IMR-90 (cell line): Measurements from ENCODE around the gene NUDT3. TPM values are rescaled to one million over a fixed set of nuclear protein-coding genes. Genes with fewer than 3 reads are reported as not detected.

Experiments used
- ATAC-seq: fragments of 200-7000 bp; cut with Tn5 transposase; 2 replicates; pipeline ENCODE4 v1.9.1; 2020; ENCODE audit warnings: low read depth, mild to moderate bottlenecking, moderate library complexity
- BruUV-seq: library from RNA; stranded (reverse); fragments of 400-500 nt; replicated peaks from 2 replicates; lab custom pipeline; 2021; lab: Mats Ljungman, UMichigan
- CTCF ChIA-PET: fragments of 300-600 bp; formaldehyde crosslinking; extraction: SDS; loops from one replicate; lab custom pipeline; 2021; ENCODE audit warnings: antibody characterized with exemption; lab: Yijun Ruan, JAX
- POLR2A ChIA-PET: fragments of 300-600 bp; sonication (Branson Sonifier 250); formaldehyde crosslinking; loops from one replicate; lab custom pipeline; 2022; ENCODE audit warnings: antibody characterized with exemption; ENCODE audit not compliant: unreplicated experiment; lab: Charles Lee
- DNase-seq: peaks from one replicate; pipeline ENCODE4 v3.0.0; 2013
- H2AFZ ChIP-seq: replicated peaks from 2 replicates; pipeline ENCODE3; 2013; ENCODE audit warnings: low read length, mild to moderate bottlenecking; ENCODE audit not compliant: poor library complexity
- H2AK5ac ChIP-seq: 2 replicates; pipeline ENCODE4 v1.6.1; 2013; ENCODE audit warnings: low read depth, low read length, inconsistent platforms
- H2AK9ac ChIP-seq: replicated peaks from 2 replicates; pipeline ENCODE3; 2013; ENCODE audit warnings: mild to moderate bottlenecking, low read depth, low read length, moderate library complexity; ENCODE audit not compliant: poor library complexity
- H2BK120ac ChIP-seq: 2 replicates; pipeline ENCODE4 v1.6.1; 2013; ENCODE audit warnings: low read depth, low read length, inconsistent platforms
- H2BK15ac ChIP-seq: 3 replicates; pipeline ENCODE4 v1.6.1; 2013; ENCODE audit warnings: low read depth, low read length, inconsistent platforms
- H2BK20ac ChIP-seq: 2 replicates; pipeline ENCODE4 v1.6.1; 2013; ENCODE audit warnings: low read depth, mild to moderate bottlenecking, inconsistent platforms, low read length, moderate library complexity
- H2BK5ac ChIP-seq: 2 replicates; pipeline ENCODE4 v1.6.1; 2013; ENCODE audit warnings: mild to moderate bottlenecking, low read depth, low read length, inconsistent platforms; ENCODE audit not compliant: poor library complexity, severe bottlenecking
- H3K14ac ChIP-seq: replicated peaks from 2 replicates; pipeline ENCODE4 v1.6.1; 2013; ENCODE audit warnings: low read depth, low read length, inconsistent platforms
- H3K18ac ChIP-seq: 2 replicates; pipeline ENCODE4 v1.6.1; 2013; ENCODE audit warnings: low read depth, low read length, control low read depth
- H3K23ac ChIP-seq: 2 replicates; pipeline ENCODE4 v1.6.1; 2013; ENCODE audit warnings: low read depth, low read length, inconsistent platforms
- H3K27ac ChIP-seq: 2 replicates; pipeline ENCODE4 v1.5.1; 2013; ENCODE audit warnings: mild to moderate bottlenecking, control low read depth, low read length; ENCODE audit not compliant: insufficient read depth
- H3K27me3 ChIP-seq: 2 replicates; pipeline ENCODE4 v1.6.1; 2013; ENCODE audit warnings: low read length; ENCODE audit not compliant: control insufficient read depth, insufficient read depth
- H3K36me3 ChIP-seq: 2 replicates; pipeline ENCODE4 v1.6.1; 2013; ENCODE audit warnings: low read length, mixed read lengths; ENCODE audit not compliant: control insufficient read depth, insufficient read depth
- H3K4ac ChIP-seq: 2 replicates; pipeline ENCODE4 v1.6.1; 2013; ENCODE audit warnings: low read depth, low read length, inconsistent platforms
- H3K4me1 ChIP-seq: 2 replicates; pipeline ENCODE4 v1.6.1; 2013; ENCODE audit warnings: low read length, mixed read lengths; ENCODE audit not compliant: control insufficient read depth, insufficient read depth
- H3K4me2 ChIP-seq: 2 replicates; pipeline ENCODE4 v1.6.1; 2013; ENCODE audit warnings: low read depth, mild to moderate bottlenecking, control low read depth, low read length, moderate library complexity
- H3K4me3 ChIP-seq: 2 replicates; pipeline ENCODE4 v1.5.1; 2013; ENCODE audit warnings: low read depth, mild to moderate bottlenecking, control low read depth, low read length, moderate library complexity; ENCODE audit not compliant: insufficient read depth
- H3K56ac ChIP-seq: 2 replicates; pipeline ENCODE4 v1.6.1; 2013; ENCODE audit warnings: low read length, inconsistent platforms; ENCODE audit not compliant: insufficient read depth; ENCODE audit errors: extremely low read depth
- H3K79me1 ChIP-seq, 2 experiments: 2 replicates each; pipeline ENCODE4 v1.6.1; 2013; ENCODE audit warnings: low read length in 2 of 2, inconsistent platforms in 1 of 2, low read depth in 1 of 2
- H3K9ac ChIP-seq: 2 replicates; pipeline ENCODE4 v1.6.1; 2013; ENCODE audit warnings: low read depth, low read length, control low read depth
- H3K9me1 ChIP-seq: 2 replicates; pipeline ENCODE4 v1.6.1; 2013; ENCODE audit warnings: low read length, inconsistent platforms; ENCODE audit not compliant: insufficient read depth
- H3K9me3 ChIP-seq: 2 replicates; pipeline ENCODE4 v1.6.1; 2013; ENCODE audit warnings: low read length; ENCODE audit not compliant: control insufficient read depth, insufficient read depth
- H4K20me1 ChIP-seq: 2 replicates; pipeline ENCODE4 v1.6.1; 2013; ENCODE audit warnings: low read length, inconsistent platforms; ENCODE audit not compliant: insufficient read depth
- H4K5ac ChIP-seq: 2 replicates; pipeline ENCODE4 v1.6.1; 2013; ENCODE audit warnings: mild to moderate bottlenecking, low read depth, low read length, control low read depth
- H4K8ac ChIP-seq, 2 experiments: 2 replicates each; pipeline ENCODE4 v1.6.1; 2013; ENCODE audit warnings: low read depth in 2 of 2, low read length in 2 of 2, control low read depth in 1 of 2, inconsistent platforms in 1 of 2
- H4K91ac ChIP-seq: 2 replicates; pipeline ENCODE4 v1.6.1; 2013; ENCODE audit warnings: low read depth, low read length, inconsistent platforms; ENCODE audit not compliant: insufficient read depth
- CHD1 ChIP-seq: IDR thresholded peaks from 2 replicates; pipeline ENCODE4 v1.6.1; 2012; ENCODE audit warnings: low read depth, low read length, improper control_type of control experiment
- MAZ ChIP-seq: IDR thresholded peaks from 2 replicates; pipeline ENCODE4 v1.6.1; 2012; ENCODE audit warnings: low read depth, mild to moderate bottlenecking, low read length, improper control_type of control experiment, moderate library complexity, borderline replicate concordance
- MXI1 ChIP-seq: IDR thresholded peaks from 2 replicates; pipeline ENCODE4 v1.6.1; 2012; ENCODE audit warnings: low read depth, mild to moderate bottlenecking, low read length, moderate library complexity, borderline replicate concordance
- POLR2A ChIP-seq: IDR thresholded peaks from 2 replicates; pipeline ENCODE4 v1.6.1; 2012; ENCODE audit warnings: mild to moderate bottlenecking, low read depth, low read length
- RCOR1 ChIP-seq: IDR thresholded peaks from 2 replicates; pipeline ENCODE4 v1.6.1; 2012; ENCODE audit warnings: mild to moderate bottlenecking, low read length, improper control_type of control experiment; ENCODE audit not compliant: insufficient replicate concordance
- USF2 ChIP-seq: fragments of 150-350 bp; IDR thresholded peaks from 2 replicates; pipeline ENCODE4 v1.6.1; 2017; ENCODE audit warnings: mild to moderate bottlenecking, antibody characterized with exemption, low read length, low read depth
- WGBS, 2 experiments: methylation state at CpG; one replicate each; pipeline versions ENCODE4 v1.1.5 to v1.1.7; 2013; ENCODE audit warnings: missing lambda C conversion rate in 2 of 2; ENCODE audit not compliant: insufficient read length in 1 of 2; ENCODE audit errors: extremely low coverage in 2 of 2; 5-methylcytosine and 5-hydroxymethylcytosine counted together
- dilution Hi-C: fragments of 300-500 bp; cut with HindIII; formaldehyde crosslinking; loops from one replicate; pipeline ENCODE4 v1.14.3; 2018; ENCODE audit warnings: low sequenced_read_pairs; ENCODE audit not compliant: unreplicated experiment
- in situ Hi-C: fragments of 300-500 bp; cut with MboI; formaldehyde crosslinking; loops from 3 replicates; pipeline ENCODE4 v1.14.3; 2019; ENCODE audit warnings: low sequenced_read_pairs, inconsistent platforms, mixed read lengths
- intact Hi-C: fragments of 100-400 bp; cut with micrococcal nuclease; formaldehyde crosslinking; loops from 2 replicates; pipeline ENCODE4 v1.10.0; 2022
- polyA plus RNA-seq, 3 experiments: library from polyadenylated mRNA; depleted of rRNA; stranded (reverse); fragments of >200 nt; gene quantifications; 2 replicates each; pipeline ENCODE4 v1.2.3, GENCODE V29; 2012; ENCODE audit warnings: low replicate concordance in 1 of 3
- total RNA-seq: library from RNA; depleted of rRNA; stranded (reverse); fragments of >200 nt; gene quantifications from 2 replicates; pipeline ENCODE4 v1.2.3, GENCODE V29; 2012

NUDT3 gene
- total and polyA plus RNA-seq, 2 of the 4 experiments (the other 2 are of a cell fraction): 10.1 to 17.2 TPM

DNA sequence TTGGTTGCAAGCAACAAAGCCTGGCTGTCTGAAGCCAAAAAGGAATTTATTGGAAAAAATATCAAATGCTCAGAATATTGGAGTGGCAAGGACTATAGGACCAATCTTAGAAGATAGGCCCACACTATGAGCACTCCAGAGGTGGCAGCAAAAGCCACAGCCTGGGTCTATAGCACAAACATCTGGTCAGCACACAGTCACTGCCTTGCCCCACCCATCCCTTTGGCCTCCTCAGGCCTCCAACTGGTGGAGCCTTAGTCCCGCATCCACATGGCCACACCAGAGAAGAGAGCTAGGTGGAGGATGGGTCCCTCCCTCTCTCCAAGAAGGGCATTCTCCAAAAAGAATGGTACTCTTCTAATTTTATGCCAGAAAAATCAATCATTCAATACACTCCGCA, 14.0 kb downstream of the NUDT3 start:
- H3K9me1 ChIP-seq: peaks cover 16% of the 10 kb centered on the region
- dilution Hi-C loops: no loop called here
- H3K27me3 ChIP-seq: no peaks in the 10 kb centered on the region
- no peak overlapping the region for H3K23ac ChIP-seq
- no peak overlapping the region for H3K14ac ChIP-seq
- H3K18ac ChIP-seq: no peak overlapping the region
- peaks cover 42 to 84% of the 10 kb centered on the region in 2 experiments for H3K79me1 ChIP-seq
- peaks cover 2% of the 10 kb centered on the region; the same call in 1 of the 2 replicates for H3K4me1 ChIP-seq
- WGBS, 2 experiments: 100% methylated on average over 1 of the region's 2 CpGs; no CpG with 5 or more reads in 1 of the 2 experiments
- H3K4ac ChIP-seq: no peak overlapping the region
- H2BK15ac ChIP-seq: no peak overlapping the region
- H3K4me2 ChIP-seq: no peak overlapping the region
- H2AK5ac ChIP-seq: no peak overlapping the region
- ChIA-PET POLR2A (no interaction called here), CTCF (interaction anchor here (0.6 to 1.2 kb wide), 2 partner anchors 15 to 129 kb away, joined by 3 read pairs; no protein-coding TSS in a partner anchor)
- no peak overlapping the region for H3K9ac ChIP-seq
- no TSS peak for BruUV-seq
- H2BK120ac ChIP-seq: no peak overlapping the region
- DNase-seq: no peak
- no peak overlapping the region for H4K91ac ChIP-seq
- H2AFZ ChIP-seq: no peak overlapping the region
- H3K9me3 ChIP-seq: no peaks in the 10 kb centered on the region
- no peak for TF ChIP-seq CHD1
- TF ChIP-seq MAZ: no peak
- no peak for TF ChIP-seq USF2
- no peak for TF ChIP-seq POLR2A
- no peak for TF ChIP-seq RCOR1
- no peak for TF ChIP-seq MXI1
- peak; percentile 31 for ATAC-seq
- no peak overlapping the region for H4K5ac ChIP-seq
- H3K27ac ChIP-seq: no peak overlapping the region
- H3K4me3 ChIP-seq: no peak overlapping the region
- H3K56ac ChIP-seq: no peak overlapping the region
- H4K20me1 ChIP-seq: peaks cover 70% of the 10 kb centered on the region
- H3K36me3 ChIP-seq: no peaks in the 10 kb centered on the region
- intact Hi-C loops: no loop called here
- no peak overlapping the region for H2BK20ac ChIP-seq
- H2BK5ac ChIP-seq: no peak overlapping the region
- no peak overlapping the region for H2AK9ac ChIP-seq
- in situ Hi-C loops: no loop called here
- H4K8ac ChIP-seq: no peak overlapping the region
